HG02610 (cell line): ENCODE data around the gene EEF1A2.

Source experiments
- ATAC-seq: cut with Tn5 transposase; IDR thresholded peaks from one replicate; pipeline ENCODE4 v1.9.1; 2021; ENCODE audit warnings: mild to moderate bottlenecking, moderate library complexity; ENCODE audit not compliant: unreplicated experiment

Gene EEF1A2

GRCh38 chr20:63537525-63538203 is 38.8 kb upstream of the EEF1A2 start:
- peak; percentile 81 for ATAC-seq

- peak; percentile 1 for ATAC-seq
Observed at GRCh38 chr20:63536997-63537524, 38.2 kb upstream of the EEF1A2 start, which contains the start of gene PTK6. Gene PTK6 (minus strand): TSS chr20:63537376. CDS start chr20:63537314, 62 bp downstream.

- ATAC-seq, result no peak
Observed at GRCh38 chr20:63536241-63536977, 37.5 kb upstream of the EEF1A2 start.

GRCh38 chr20:63534831-63535651 is 36.2 kb upstream of the EEF1A2 start:
- no peak for ATAC-seq

- no peak for ATAC-seq
Observed at GRCh38 chr20:63534427-63534830, 35.5 kb upstream of the EEF1A2 start.

GRCh38 chr20:63533871-63534393 is 35.0 kb upstream of the EEF1A2 start:
- ATAC-seq, result no peak

GRCh38 chr20:63533388-63533787 is 34.5 kb upstream of the EEF1A2 start:
- ATAC-seq, result no peak

- ATAC-seq, result no peak
Observed at GRCh38 chr20:63532449-63532971, 33.6 kb upstream of the EEF1A2 start.

- no peak for ATAC-seq
Observed at GRCh38 chr20:63531686-63532448, 33.0 kb upstream of the EEF1A2 start.

- ATAC-seq, result no peak
Observed at GRCh38 chr20:63530788-63531160, 31.9 kb upstream of the EEF1A2 start.

- no peak for ATAC-seq
Observed at GRCh38 chr20:63529861-63530787, 31.2 kb upstream of the EEF1A2 start.

- no peak for ATAC-seq
Observed at GRCh38 chr20:63529180-63529860, 30.4 kb upstream of the EEF1A2 start.

GRCh38 chr20:63527184-63527583 is 28.3 kb upstream of the EEF1A2 start:
- no peak for ATAC-seq

- ATAC-seq, result no peak
Observed at GRCh38 chr20:63525971-63526370, 27.1 kb upstream of the EEF1A2 start.

- ATAC-seq, result no peak
Observed at GRCh38 chr20:63525185-63525584, 26.3 kb upstream of the EEF1A2 start.

- ATAC-seq, result no peak
Observed at GRCh38 chr20:63522981-63523611, 24.2 kb upstream of the EEF1A2 start.

- no peak for ATAC-seq
Observed at GRCh38 chr20:63522091-63522868, 23.4 kb upstream of the EEF1A2 start.
